Activated effector memory CD4-positive, alpha-beta T cell treated with anti-CD3 and anti-CD28 coated beads, Interleukin-2, amount 50 U/mL, for 16 hours (primary cell): ENCODE results near the gene RIMBP3C.
"Not testable (repeated sequence)": the region's sequence is repeated elsewhere in the genome, so short reads cannot be mapped to it uniquely, and the experiment has no call there.

ENCODE experiments used
- DNase-seq: peaks from one replicate; pipeline ENCODE4 v3.0.0-alpha.2; 2020

Gene RIMBP3C

GRCh38 chr22:21516970-21517764 lies 34.1 kb downstream of the RIMBP3C start:
- DNase-seq = not testable (repeated sequence)

GRCh38 chr22:21516522-21516921 lies 34.7 kb downstream of the RIMBP3C start:
- not testable (repeated sequence) for DNase-seq

- not testable (repeated sequence) for DNase-seq
Measured at GRCh38 chr22:21515234-21515633, 36.0 kb downstream of the RIMBP3C start.

GRCh38 chr22:21514117-21514516 lies 37.1 kb downstream of the RIMBP3C start:
- not testable (repeated sequence) for DNase-seq

- DNase-seq = not testable (repeated sequence)
Measured at GRCh38 chr22:21512022-21512421, 39.2 kb downstream of the RIMBP3C start.

GRCh38 chr22:21510397-21510796 lies 40.9 kb downstream of the RIMBP3C start:
- not testable (repeated sequence) for DNase-seq

- DNase-seq = not testable (repeated sequence)
Measured at GRCh38 chr22:21499623-21500506, 51.4 kb downstream of the RIMBP3C start.

- not testable (repeated sequence) for DNase-seq
Measured at GRCh38 chr22:21498489-21498888, 52.8 kb downstream of the RIMBP3C start.

GRCh38 chr22:21497984-21498383 lies 53.3 kb downstream of the RIMBP3C start:
- not testable (repeated sequence) for DNase-seq
